Neuronal stem cell (in vitro differentiated cells): ENCODE data around the gene TMED10.

Experiments used
- DNase-seq: peaks from one replicate; pipeline ENCODE4 v3.0.0-alpha.2; 2013; ENCODE audit warnings: low spot score
- H2AFZ ChIP-seq: one replicate; pipeline ENCODE4 v1.6.1; 2013; ENCODE audit warnings: mild to moderate bottlenecking, low read length, inconsistent platforms
- H2AK5ac ChIP-seq: 2 replicates; pipeline ENCODE4 v1.6.1; 2013; ENCODE audit warnings: low read depth, mild to moderate bottlenecking, inconsistent platforms, low read length, moderate library complexity, mixed read lengths
- H2BK120ac ChIP-seq: 2 replicates; pipeline ENCODE4 v1.6.1; 2013; ENCODE audit warnings: low read depth, mild to moderate bottlenecking, inconsistent platforms, low read length, moderate library complexity, mixed read lengths
- H2BK12ac ChIP-seq: one replicate; pipeline ENCODE4 v1.6.1; 2013; ENCODE audit warnings: low read length, inconsistent platforms
- H2BK15ac ChIP-seq: 2 replicates; pipeline ENCODE4 v1.6.1; 2013; ENCODE audit warnings: mild to moderate bottlenecking, low read length, inconsistent platforms, mixed read lengths
- H2BK5ac ChIP-seq: one replicate; pipeline ENCODE4 v1.6.1; 2013; ENCODE audit warnings: inconsistent platforms, mild to moderate bottlenecking, low read length, moderate library complexity
- H3K14ac ChIP-seq: one replicate; pipeline ENCODE4 v1.6.1; 2013; ENCODE audit warnings: low read length, inconsistent platforms
- H3K18ac ChIP-seq: 2 replicates; pipeline ENCODE4 v1.6.1; 2013; ENCODE audit warnings: low read length, inconsistent platforms
- H3K23ac ChIP-seq: 2 replicates; pipeline ENCODE4 v1.6.1; 2013; ENCODE audit warnings: low read depth, mild to moderate bottlenecking, mixed read lengths, low read length, inconsistent platforms; ENCODE audit not compliant: poor library complexity
- H3K27ac ChIP-seq: replicated peaks from 3 replicates; pipeline ENCODE4 v1.5.1; 2013; ENCODE audit warnings: low read length, inconsistent platforms
- H3K27me3 ChIP-seq, 3 experiments: 2 replicates each; pipeline ENCODE4 v1.6.1; 2013; ENCODE audit warnings: low read length in 3 of 3, mild to moderate bottlenecking in 2 of 3, inconsistent platforms in 1 of 3, low read depth in 1 of 3, mixed read lengths in 1 of 3, moderate library complexity in 1 of 3; ENCODE audit not compliant: control insufficient read depth in 3 of 3, insufficient read depth in 3 of 3
- H3K36me3 ChIP-seq, 2 donors: replicated peaks in 1 of 2; 2 replicates each; pipeline ENCODE4 v1.6.1; 2013; ENCODE audit warnings: low read length in 2 of 2; ENCODE audit not compliant: control insufficient read depth in 2 of 2, insufficient read depth in 2 of 2
- H3K4ac ChIP-seq: 2 replicates; pipeline ENCODE4 v1.6.1; 2013; ENCODE audit warnings: inconsistent platforms, mild to moderate bottlenecking, low read length, moderate library complexity
- H3K4me1 ChIP-seq, 2 donors: 1 replicate in 1 of 2; 2 replicates in 1 of 2; pipeline ENCODE4 v1.6.1; 2013; ENCODE audit warnings: low read length in 2 of 2, low read depth in 1 of 2; ENCODE audit not compliant: control insufficient read depth in 2 of 2, insufficient read depth in 1 of 2
- H3K4me2 ChIP-seq: one replicate; pipeline ENCODE4 v1.6.1; 2013; ENCODE audit warnings: mild to moderate bottlenecking, low read length, inconsistent platforms; ENCODE audit not compliant: insufficient read depth, poor library complexity, severe bottlenecking
- H3K4me3 ChIP-seq, 2 donors: 2 replicates each; pipeline ENCODE4 v1.5.1; 2013; ENCODE audit warnings: low read length in 2 of 2, mild to moderate bottlenecking in 2 of 2, inconsistent platforms in 1 of 2, moderate library complexity in 1 of 2
- H3K79me1 ChIP-seq: one replicate; pipeline ENCODE4 v1.6.1; 2013; ENCODE audit warnings: low read depth, mild to moderate bottlenecking, inconsistent platforms, low read length, moderate library complexity
- H3K9ac ChIP-seq: one replicate; pipeline ENCODE4 v1.6.1; 2013; ENCODE audit warnings: mild to moderate bottlenecking, low read depth, low read length, inconsistent platforms; ENCODE audit not compliant: poor library complexity
- H3K9me3 ChIP-seq, 2 donors: replicated peaks in 1 of 2; 2 replicates each; pipeline versions ENCODE3 to v1.6.1; 2013; ENCODE audit warnings: low read length in 2 of 2, mild to moderate bottlenecking in 2 of 2, inconsistent platforms in 1 of 2, low read depth in 1 of 2, mixed read lengths in 1 of 2, moderate library complexity in 1 of 2; ENCODE audit not compliant: control insufficient read depth in 2 of 2, insufficient read depth in 1 of 2
- H4K8ac ChIP-seq: one replicate; pipeline ENCODE4 v1.6.1; 2013; ENCODE audit warnings: low read depth, mild to moderate bottlenecking, inconsistent platforms, low read length, moderate library complexity
- H4K91ac ChIP-seq: one replicate; pipeline ENCODE4 v1.6.1; 2013; ENCODE audit warnings: low read length, low read depth, mild to moderate bottlenecking, inconsistent platforms; ENCODE audit not compliant: poor library complexity
- WGBS, 2 donors: extraction: QIAGEN DNeasy Blood & Tissue Kit; methylation state at CpG; one replicate each; pipeline ENCODE4 v1.1.7; 2013; ENCODE audit warnings: missing lambda C conversion rate in 2 of 2, mixed read lengths in 1 of 2; ENCODE audit not compliant: insufficient read length in 2 of 2, insufficient replicate concordance in 1 of 2; ENCODE audit errors: extremely low coverage in 2 of 2; 5-methylcytosine and 5-hydroxymethylcytosine counted together

Gene TMED10

GRCh38 chr14:75090353-75090752 is 86.1 kb downstream of the TMED10 start:
- no peak overlapping the region for H3K4ac ChIP-seq
- H3K79me1 ChIP-seq: no peaks in the 10 kb centered on the region
- H2BK5ac ChIP-seq: no peak overlapping the region
- H2AFZ ChIP-seq: no peak overlapping the region
- H3K36me3 ChIP-seq: peaks cover 18 to 59% of the 10 kb centered on the region in 2 donors
- WGBS, 2 donors: no CpG with 5 or more reads among the region's 3 CpGs
- no peak overlapping the region for H3K9ac ChIP-seq
- H2BK15ac ChIP-seq: no peak overlapping the region
- no peak for DNase-seq
- H4K91ac ChIP-seq: no peak overlapping the region
- no peak overlapping the region for H3K18ac ChIP-seq
- H2BK12ac ChIP-seq: no peak overlapping the region
- no peak overlapping the region for H3K4me3 ChIP-seq
- H4K8ac ChIP-seq: no peak overlapping the region
- no peak overlapping the region for H2BK120ac ChIP-seq
- no peak overlapping the region for H3K14ac ChIP-seq
- no peak overlapping the region for H3K4me2 ChIP-seq
- H3K4me1 ChIP-seq: no peaks in the 10 kb centered on the region
- H3K9me3 ChIP-seq: no peaks in the 10 kb centered on the region
- no peak overlapping the region for H2AK5ac ChIP-seq
- no peak overlapping the region for H3K27ac ChIP-seq
- H3K23ac ChIP-seq: no peak overlapping the region
- H3K27me3 ChIP-seq: no peaks in the 10 kb centered on the region

DNA sequence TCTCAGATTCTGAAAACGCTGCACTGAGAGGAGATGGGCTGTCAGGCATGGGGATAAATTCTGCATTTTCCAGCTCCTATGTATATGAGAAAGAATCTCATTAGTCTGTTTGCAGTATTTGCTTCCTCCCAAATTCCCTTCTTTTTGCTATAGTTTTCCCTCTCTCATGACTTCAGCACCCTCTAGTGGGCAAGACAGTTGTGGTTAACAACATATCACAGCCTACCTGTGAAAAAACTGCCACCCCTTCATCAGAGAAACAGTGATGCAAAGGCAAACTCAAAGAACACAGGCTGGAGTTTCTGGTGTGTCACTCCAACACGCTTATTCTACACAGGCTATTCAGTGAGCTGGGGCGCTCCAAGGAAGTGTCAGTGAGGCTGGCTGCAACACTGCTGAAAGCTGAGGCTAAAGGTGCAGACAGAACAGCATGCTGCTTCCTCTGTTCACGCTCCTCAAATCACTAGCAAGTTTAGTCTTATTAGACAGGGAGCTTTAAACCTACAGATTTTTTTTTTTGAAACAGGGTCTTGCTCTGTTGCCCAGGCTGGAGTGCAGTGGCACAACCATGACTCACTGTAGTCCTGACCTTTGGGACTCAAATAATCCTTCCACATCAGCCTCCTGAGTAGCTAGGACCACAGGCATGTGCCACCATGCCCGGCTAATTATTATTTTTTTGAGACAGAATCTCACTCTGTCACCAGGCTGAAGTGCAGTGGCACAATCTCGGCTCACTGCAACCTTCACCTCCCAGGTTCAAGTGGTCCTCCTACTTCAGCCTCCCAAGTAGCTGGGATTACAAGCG is 87.6 kb downstream of the TMED10 start:
- Histone ChIP-seq H3K27ac (no peak overlapping the region), H2BK120ac (no peak overlapping the region), H2BK15ac (no peak overlapping the region), H2AFZ (peak overlapping the region; percentile 53), H3K18ac (no peak overlapping the region), H3K27me3 (no peaks in the 10 kb centered on the region), H2AK5ac (no peak overlapping the region), H4K91ac (no peak overlapping the region), H3K4me2 (no peak overlapping the region), H3K9me3 (no peaks in the 10 kb centered on the region), H3K36me3 (peaks cover 27 to 60% of the 10 kb centered on the region in 2 donors), H2BK5ac (no peak overlapping the region), H2BK12ac (no peak overlapping the region), H3K9ac (no peak overlapping the region), H3K4ac (no peak overlapping the region), H3K14ac (no peak overlapping the region), H3K4me1 (no peaks in the 10 kb centered on the region), H3K79me1 (no peaks in the 10 kb centered on the region), H4K8ac (no peak overlapping the region), H3K23ac (no peak overlapping the region), H3K4me3 (no peak overlapping the region)
- no CpG with 5 or more reads among the region's 7 CpGs for WGBS, 2 donors
- DNase-seq: peak; percentile 33

DNA sequence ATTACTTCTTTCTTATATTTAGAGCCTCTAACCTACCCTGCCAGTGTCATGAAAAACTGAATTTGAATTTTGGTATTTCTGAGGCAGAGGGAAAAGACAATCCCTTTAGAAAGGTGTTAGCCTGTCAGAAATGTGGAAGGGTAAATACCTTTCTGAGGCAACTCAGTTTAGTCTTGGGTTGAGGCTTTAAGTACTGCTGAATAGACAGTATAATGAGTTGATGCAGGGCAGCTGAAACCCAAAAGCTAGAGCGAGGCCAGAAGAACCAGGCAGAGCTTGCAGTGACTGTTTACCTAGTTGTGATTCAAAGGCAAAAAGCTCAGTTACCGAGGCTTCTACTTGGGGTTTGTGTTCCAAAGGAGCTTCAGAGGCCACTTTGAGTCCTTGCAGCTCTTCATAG is 88.3 kb downstream of the TMED10 start:
- Histone ChIP-seq H2BK120ac (no peak overlapping the region), H3K27me3 (no peaks in the 10 kb centered on the region), H3K4me1 (no peaks in the 10 kb centered on the region), H3K79me1 (no peaks in the 10 kb centered on the region), H3K14ac (no peak overlapping the region), H2BK15ac (no peak overlapping the region), H3K18ac (no peak overlapping the region), H3K9me3 (no peaks in the 10 kb centered on the region), H4K91ac (no peak overlapping the region), H2AFZ (peak overlapping the region; percentile 53), H3K4me2 (no peak overlapping the region), H2AK5ac (no peak overlapping the region), H4K8ac (no peak overlapping the region), H3K27ac (no peak overlapping the region), H3K23ac (no peak overlapping the region), H3K9ac (no peak overlapping the region), H3K36me3 (peaks cover 28 to 63% of the 10 kb centered on the region in 2 donors), H3K4ac (no peak overlapping the region), H2BK12ac (no peak overlapping the region), H3K4me3 (no peak overlapping the region), H2BK5ac (no peak overlapping the region)
- no peak for DNase-seq
- no CpG with 5 or more reads among the region's 2 CpGs for WGBS, 2 donors

DNA sequence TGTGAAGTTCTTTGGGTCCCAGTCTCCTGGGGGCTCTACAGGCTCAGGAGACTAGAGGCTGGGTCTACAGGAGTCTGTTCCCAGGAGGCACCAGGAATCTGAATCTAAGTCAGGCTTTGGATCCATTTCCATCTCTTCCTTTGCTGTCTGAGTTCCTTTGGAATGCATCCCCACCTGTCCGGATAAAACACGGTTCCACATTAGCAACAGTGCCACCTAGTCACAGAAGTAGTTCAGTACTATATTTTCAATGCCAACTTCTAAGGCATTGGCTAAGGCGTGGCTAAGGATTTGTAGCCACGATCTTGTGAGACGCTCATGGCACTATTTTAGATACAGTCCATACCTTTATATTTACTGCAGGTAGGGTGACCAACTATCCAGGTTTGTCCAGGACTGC is 91.9 kb downstream of the TMED10 start:
- Histone ChIP-seq H3K9ac (no peak overlapping the region), H2BK15ac (no peak overlapping the region), H3K23ac (no peak overlapping the region), H4K8ac (no peak overlapping the region), H3K4me2 (no peak overlapping the region), H3K18ac (no peak overlapping the region), H3K4ac (no peak overlapping the region), H3K36me3 (peaks cover 27 to 60% of the 10 kb centered on the region in 2 donors), H2BK120ac (no peak overlapping the region), H4K91ac (no peak overlapping the region), H3K27me3 (no peaks in the 10 kb centered on the region), H3K27ac (no peak overlapping the region), H3K4me1 (no peaks in the 10 kb centered on the region), H3K4me3 (no peak overlapping the region), H2AK5ac (no peak overlapping the region), H3K9me3 (no peaks in the 10 kb centered on the region), H2BK12ac (no peak overlapping the region), H2AFZ (no peak overlapping the region), H3K14ac (no peak overlapping the region), H3K79me1 (no peaks in the 10 kb centered on the region), H2BK5ac (no peak overlapping the region)
- DNase-seq: no peak
- no CpG with 5 or more reads among the region's 5 CpGs for WGBS, 2 donors
